GM19193 (cell line): ENCODE measurements around the gene MN1.

Source experiments
- POLR2A ChIP-seq: IDR thresholded peaks from 4 replicates; pipeline ENCODE4 v1.6.1; 2011; ENCODE audit not compliant: insufficient read depth, insufficient read length; ENCODE audit errors: extremely low read depth

MN1 gene

DNA sequence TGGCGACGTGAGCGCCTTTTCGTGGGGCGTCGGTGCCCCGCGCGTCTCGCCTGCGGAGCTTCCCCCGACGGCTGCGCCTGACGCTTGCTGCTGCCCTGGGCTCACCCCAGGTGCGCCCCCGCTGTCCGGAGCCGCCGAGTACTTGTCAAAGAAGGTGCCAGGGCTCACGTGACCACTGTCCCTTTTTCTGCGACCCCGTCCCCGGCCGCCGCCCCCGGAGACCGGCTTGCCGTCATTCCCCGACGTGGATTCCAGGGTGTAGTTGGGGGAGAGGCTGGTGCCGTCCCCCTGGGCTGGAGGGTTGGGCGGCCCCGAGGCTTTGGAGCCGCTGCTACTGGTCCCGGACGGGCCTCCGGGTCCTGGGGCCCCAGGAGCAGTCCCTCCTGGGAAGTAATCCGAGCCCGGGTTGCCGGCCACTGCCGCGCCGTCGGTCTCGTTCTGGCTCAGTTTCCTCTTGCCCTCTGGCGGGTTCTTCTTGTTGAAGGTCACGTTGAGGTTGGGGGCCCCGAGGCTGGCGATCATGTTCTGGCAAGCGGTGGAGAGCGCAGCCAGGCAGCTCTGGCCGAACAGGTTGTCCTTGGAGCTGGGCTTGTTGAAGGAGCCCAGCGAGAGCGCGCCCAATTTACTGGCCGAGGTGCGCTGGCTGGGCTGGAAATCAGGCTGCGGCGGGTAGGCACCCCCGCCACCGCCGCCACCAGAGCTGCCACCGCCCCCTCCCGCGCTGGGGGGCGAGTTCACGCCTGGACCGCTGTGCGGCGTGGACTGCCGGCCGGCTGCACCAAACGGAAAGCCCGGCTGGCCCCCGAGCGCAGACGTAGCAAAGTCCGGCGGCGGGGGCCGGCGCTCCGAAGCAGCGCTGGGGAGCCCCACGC, 3.8 kb downstream of the MN1 start:
- TF ChIP-seq POLR2A: no peak

DNA sequence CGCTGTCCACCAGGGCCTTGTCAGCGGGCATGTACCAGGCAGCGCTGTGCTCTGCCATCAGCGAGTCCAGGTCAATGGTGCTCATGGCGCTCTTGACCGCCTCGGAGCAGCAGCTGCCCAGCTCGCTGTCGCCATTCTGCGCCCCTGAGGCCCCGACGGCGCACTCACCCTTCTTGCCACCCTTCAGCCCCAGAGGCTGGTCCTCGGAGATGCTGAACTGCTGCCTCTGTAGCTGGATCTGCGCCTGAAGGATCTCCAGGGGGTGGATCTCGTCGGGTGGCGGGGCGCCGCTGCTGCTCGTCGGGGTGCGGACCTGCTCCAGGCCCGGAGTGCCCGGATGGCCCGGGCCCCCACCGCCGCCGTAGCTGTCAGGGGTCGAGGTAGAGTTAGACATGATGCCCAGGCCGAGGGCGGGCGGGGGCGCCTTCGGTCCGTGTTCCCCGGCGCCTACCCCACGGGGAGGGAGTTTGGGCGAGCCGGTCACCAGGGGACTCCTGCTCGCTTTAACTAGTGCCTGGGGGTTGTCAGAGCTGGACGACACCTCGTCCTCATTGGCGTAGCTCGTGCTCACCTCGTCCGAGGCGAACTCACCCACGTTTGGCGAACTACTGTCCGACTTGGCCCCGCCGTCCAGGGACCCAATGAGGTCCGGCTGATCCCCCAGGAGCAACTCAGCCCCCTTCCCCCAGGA, 4.6 kb downstream of the MN1 start:
- TF ChIP-seq POLR2A: no peak

DNA sequence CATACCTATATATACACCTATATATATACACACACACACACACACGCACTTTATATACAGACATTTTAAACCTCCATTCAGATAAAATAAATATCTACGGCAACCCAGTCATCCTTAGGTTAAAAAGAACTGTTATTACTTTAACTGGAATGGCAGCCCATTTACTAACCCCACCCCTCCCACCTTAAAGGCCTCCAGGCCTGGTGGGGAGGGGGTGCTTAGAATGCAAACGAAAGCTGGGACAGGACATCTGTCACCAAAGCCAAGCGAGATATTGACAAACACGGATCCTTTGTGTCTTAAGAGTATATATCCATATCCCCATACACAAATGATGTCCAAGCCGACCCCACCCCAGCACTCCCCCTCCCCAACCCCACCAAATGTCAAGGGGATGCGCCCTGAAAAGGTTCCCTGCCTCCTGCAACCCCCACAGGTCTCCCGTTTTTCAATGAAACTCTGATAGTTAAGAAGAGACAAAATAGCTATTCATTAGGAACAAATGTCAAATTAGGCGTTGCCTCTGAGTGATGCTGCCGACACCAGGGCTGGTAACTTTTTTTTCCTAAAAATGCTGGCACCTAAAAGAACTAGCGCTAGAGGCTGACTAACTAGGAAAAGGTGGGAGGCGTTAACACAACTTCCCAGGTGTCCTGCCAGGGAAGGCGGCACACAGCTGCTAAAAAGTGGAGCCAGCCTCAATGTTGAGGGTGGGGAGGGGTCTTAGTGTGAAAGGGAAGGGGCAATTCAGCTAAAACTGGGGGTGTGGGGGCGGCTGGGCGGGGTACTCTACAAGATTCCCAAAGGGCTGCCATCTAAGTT, 5.6 kb downstream of the MN1 start:
- no peak for TF ChIP-seq POLR2A

GRCh38 chr22:27795053-27795452, 6.5 kb downstream of the MN1 start:
- no peak for TF ChIP-seq POLR2A

GRCh38 chr22:27794226-27794625, 7.3 kb downstream of the MN1 start:
- no peak for TF ChIP-seq POLR2A

- no peak for TF ChIP-seq POLR2A
Measured at GRCh38 chr22:27793576-27793975, 8.0 kb downstream of the MN1 start.

DNA sequence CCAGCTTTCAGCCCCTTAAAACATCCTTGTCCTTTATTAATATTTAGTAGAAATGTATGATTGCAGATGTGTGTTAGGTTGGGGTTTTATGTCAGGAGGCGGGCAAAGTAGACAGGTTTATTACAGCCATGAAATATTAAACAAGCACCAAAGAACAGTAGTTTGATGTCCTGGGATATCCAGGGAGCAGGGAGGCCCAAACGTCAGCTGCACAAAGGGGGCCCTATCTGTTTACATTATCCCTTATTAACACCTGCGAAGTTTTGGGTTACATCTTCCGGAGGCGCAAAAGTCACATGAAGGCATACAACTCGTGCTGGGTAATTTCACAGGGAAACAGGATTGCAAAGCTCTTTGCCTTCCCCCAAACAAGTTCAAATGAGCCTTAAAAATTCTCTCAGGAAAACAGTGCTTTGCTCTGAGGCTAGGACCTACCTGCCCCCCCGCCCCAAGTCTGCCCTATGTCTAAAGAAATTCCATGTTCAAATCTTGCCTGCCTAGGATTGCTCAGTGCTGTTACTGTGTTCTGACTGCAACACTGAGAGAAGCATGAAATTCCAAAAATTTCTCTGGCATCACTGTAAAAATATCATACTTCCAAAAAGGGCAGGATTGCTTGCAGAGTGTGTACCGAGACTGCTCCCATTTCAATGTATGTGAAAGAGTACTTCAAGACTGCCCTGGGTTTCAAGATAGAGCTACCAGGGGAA, 8.9 kb downstream of the MN1 start:
- TF ChIP-seq POLR2A: no peak

DNA sequence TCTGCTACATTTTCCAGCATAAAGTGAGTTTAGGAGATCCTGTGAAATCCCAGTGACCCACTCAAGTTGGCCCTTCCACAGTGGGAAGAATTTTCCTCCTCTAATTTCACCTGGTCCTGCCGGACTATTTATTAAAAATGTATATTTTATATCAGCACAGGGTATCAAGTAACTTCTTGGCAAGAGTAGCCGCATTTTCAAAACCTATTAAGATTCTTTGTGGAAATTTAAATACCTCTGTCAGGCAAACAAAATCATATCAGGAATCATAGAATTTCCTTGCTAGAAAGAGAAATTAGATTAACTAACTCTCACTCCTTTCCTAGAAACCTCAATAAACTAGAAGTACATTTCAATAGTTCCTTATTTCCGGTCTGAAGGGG, 9.7 kb downstream of the MN1 start:
- TF ChIP-seq POLR2A: no peak

- no peak for TF ChIP-seq POLR2A
Measured at GRCh38 chr22:27791159-27791858, 10.2 kb downstream of the MN1 start.

- no peak for TF ChIP-seq POLR2A
Measured at GRCh38 chr22:27790376-27791158, 11.0 kb downstream of the MN1 start.

DNA sequence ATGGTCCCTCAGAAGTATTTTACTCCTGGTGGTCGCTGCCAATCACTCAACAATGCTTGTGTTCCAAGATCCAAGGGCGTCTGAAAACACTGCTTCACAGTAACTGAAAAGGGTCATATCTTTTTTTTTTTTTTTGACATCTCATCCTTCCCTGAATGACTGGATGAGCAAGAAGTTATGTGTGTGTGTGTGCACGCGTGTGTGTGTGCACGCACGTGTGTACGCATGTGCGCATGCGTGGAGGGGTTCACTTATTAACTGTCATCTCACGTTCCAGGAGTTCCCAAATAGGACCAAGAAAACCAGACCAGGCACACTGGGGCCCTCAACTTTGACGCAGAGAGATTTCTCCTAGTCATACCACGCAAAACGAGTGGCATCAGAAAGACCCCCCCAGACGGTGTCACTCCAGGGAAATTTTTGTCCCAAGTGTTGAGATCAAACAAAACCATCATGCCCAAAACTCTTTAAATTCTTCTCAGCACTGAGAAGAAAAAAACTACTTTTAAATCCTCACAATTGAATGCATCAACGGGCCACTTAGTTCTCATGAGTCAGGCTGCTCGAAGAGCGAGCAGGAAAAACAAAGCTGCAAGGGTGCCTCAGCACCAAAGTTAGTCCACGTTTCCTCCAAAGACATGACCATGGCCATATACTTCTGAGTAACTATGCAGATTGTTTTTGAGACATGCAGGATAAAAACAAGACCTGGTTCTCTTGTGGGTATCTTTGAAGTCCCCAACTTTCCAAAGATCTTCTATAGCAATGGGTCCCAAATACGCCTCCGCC, 12.9 kb downstream of the MN1 start:
- TF ChIP-seq POLR2A: no peak

DNA sequence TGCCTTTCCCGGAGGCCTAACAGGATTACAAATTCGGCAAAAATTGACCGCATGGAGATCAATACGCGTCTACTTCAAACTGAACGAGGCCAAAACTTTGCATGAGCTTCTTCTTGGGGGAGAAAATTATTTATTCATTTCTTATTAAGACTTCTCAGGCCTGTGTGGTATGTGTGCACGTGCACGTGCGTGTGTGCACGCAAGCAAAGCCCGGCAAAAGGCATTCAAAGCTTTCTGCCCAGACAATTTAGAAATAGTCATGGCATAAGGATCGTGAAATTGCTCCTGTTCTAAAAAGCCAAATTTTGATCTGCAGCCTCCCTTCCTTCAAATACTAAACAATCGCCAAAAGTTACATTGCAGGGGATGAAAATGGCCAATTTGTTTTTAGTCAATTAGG, 14.6 kb downstream of the MN1 start:
- TF ChIP-seq POLR2A: no peak
